Right ventricle myocardium inferior (tissue), 1 donor: ENCODE measurements around the gene HES1. TPM values are rescaled to one million over a fixed set of nuclear protein-coding genes. Genes with fewer than 3 reads are reported as not detected.

Source experiments
- ATAC-seq: fragments of 200-7000 bp; cut with Tn5 transposase; one replicate; pipeline ENCODE4 v1.9.1; 2020; ENCODE audit warnings: mild to moderate bottlenecking, moderate library complexity
- DNase-seq: peaks from one replicate; pipeline ENCODE4 v3.0.0; 2021; ENCODE audit errors: missing footprints
- intact Hi-C: fragments of 100-400 bp; cut with DNase I; formaldehyde crosslinking; loops from one replicate; pipeline ENCODE4 v1.11.0; 2022
- total RNA-seq: library from RNA; stranded (reverse); fragmentation: NEBNext Ultra II Directional; extraction: Animal tissue kit (Norgen Biotek cat#: 25700); gene quantifications from one replicate; pipeline ENCODE4 v1.2.1, GENCODE V29; 2021
- donor health status: DM: no; HTN: yes; CAD: no; lungs with severe emphysema.

HES1 gene
- total RNA-seq, 1 donor from 2014 or later, result 11.4 TPM

GRCh38 chr3:194099215-194099614, 36.7 kb upstream of the HES1 start:
- ATAC-seq, result no peak
- intact Hi-C loops, result loop anchor here (5.0 kb wide), 1 partner anchor 33 kb away; no protein-coding TSS in a partner anchor
- DNase-seq, result no peak

GRCh38 chr3:194100856-194101390, 35.0 kb upstream of the HES1 start:
- ATAC-seq, result no peak
- no peak for DNase-seq
- intact Hi-C loops, result no loop called here

GRCh38 chr3:194101592-194102432, 34.1 kb upstream of the HES1 start:
- ATAC-seq, result no peak
- intact Hi-C loops, result no loop called here

GRCh38 chr3:194102436-194102835, 33.5 kb upstream of the HES1 start:
- no peak for ATAC-seq
- DNase-seq, result no peak
- intact Hi-C loops, result no loop called here

More at GRCh38 chr3:194101592-194102432, 34.1 kb upstream of the HES1 start:
- DNase-seq, result no peak

GRCh38 chr3:194103505-194103904, 32.4 kb upstream of the HES1 start:
- intact Hi-C loops, result no loop called here
- ATAC-seq, result no peak
- DNase-seq, result no peak

GRCh38 chr3:194103983-194104751, 31.8 kb upstream of the HES1 start:
- ATAC-seq, result no peak
- no peak for DNase-seq
- intact Hi-C loops, result no loop called here

- no peak for ATAC-seq
- no peak for DNase-seq
- intact Hi-C loops, result no loop called here
Observed at GRCh38 chr3:194105292-194105691, 30.7 kb upstream of the HES1 start.

- ATAC-seq (no peak), DNase-seq (no peak)
- intact Hi-C loops, result no loop called here
Observed at GRCh38 chr3:194107107-194107506, 28.8 kb upstream of the HES1 start.

GRCh38 chr3:194109192-194109863, 26.6 kb upstream of the HES1 start:
- no peak for ATAC-seq
- intact Hi-C loops, result no loop called here
- DNase-seq, result no peak

- DNase-seq (no peak), ATAC-seq (no peak)
- intact Hi-C loops, result no loop called here
Observed at GRCh38 chr3:194110483-194110882, 25.5 kb upstream of the HES1 start.

- intact Hi-C loops, result no loop called here
- DNase-seq (no peak), ATAC-seq (no peak)
Observed at GRCh38 chr3:194111336-194111735, 24.6 kb upstream of the HES1 start.

GRCh38 chr3:194112120-194113106, 23.5 kb upstream of the HES1 start:
- intact Hi-C loops, result no loop called here
- ATAC-seq (no peak), DNase-seq (no peak)

GRCh38 chr3:194114123-194114522, 21.8 kb upstream of the HES1 start:
- DNase-seq, result no peak
- ATAC-seq, result no peak
- intact Hi-C loops, result no loop called here

GRCh38 chr3:194117104-194117845, 18.7 kb upstream of the HES1 start:
- intact Hi-C loops, result no loop called here
- ATAC-seq (no peak), DNase-seq (no peak)

- intact Hi-C loops, result no loop called here
- ATAC-seq (no peak), DNase-seq (no peak)
Observed at GRCh38 chr3:194118920-194119319, 17.0 kb upstream of the HES1 start.

GRCh38 chr3:194119831-194120590, 15.9 kb upstream of the HES1 start:
- ATAC-seq (no peak), DNase-seq (no peak)
- intact Hi-C loops, result no loop called here
